Spleen (tissue), 7 donors: ENCODE measurements around the gene YTHDC1.

Experiments
- POLR2A ChIP-seq, 3 donors: fragments of 450-650 bp; IDR thresholded peaks; one replicate each; pipeline ENCODE4 v1.5.1; 2017; ENCODE audit warnings: antibody characterized with exemption in 3 of 3, mild to moderate bottlenecking in 1 of 3
- TF ChIP-seq, protein P1 (sequence below), 11 experiments: fragments of 200-600 bp in 7 of 11; fragments of 450-650 bp in 4 of 11; sonication (generic) in 4 of 11; IDR thresholded peaks in 8 of 11; conservative IDR thresholded peaks in 3 of 11; 1 replicate in 7 of 11; 2 replicates in 4 of 11; pipeline versions ENCODE4 v1.4.0 to v1.8.0; 2016 to 2021; ENCODE audit warnings: antibody characterized with exemption in 11 of 11, inconsistent platforms in 4 of 11, mild to moderate bottlenecking in 1 of 11
- donor health status: DM: no; HTN: no; CAD: no; lungs with moderate emphysema.
- donor health status: DM: no; HTN: no; CAD: no.
- donor health status: DM: no; HTN: no; CAD: no.

DNA sequence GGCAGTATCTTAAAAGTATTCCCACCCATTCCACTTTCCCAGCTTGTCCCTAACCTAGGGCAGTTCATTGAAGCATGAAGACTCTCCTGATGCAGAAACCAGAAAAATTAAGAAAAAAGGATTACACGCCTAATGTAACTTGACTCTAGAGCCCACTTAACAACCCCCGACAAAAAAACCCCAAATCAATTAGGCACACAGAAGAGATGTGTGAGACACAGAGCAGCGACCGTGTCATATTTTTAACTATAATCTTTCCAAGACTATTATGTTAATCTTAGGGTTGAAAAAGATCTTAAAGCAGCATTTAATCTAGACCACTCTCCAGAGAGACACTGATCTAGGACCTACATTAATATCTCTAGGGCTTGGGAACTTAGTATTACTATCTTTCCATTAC is 1.3 kb downstream of the YTHDC1 start:
- TF ChIP-seq, protein P1, sequence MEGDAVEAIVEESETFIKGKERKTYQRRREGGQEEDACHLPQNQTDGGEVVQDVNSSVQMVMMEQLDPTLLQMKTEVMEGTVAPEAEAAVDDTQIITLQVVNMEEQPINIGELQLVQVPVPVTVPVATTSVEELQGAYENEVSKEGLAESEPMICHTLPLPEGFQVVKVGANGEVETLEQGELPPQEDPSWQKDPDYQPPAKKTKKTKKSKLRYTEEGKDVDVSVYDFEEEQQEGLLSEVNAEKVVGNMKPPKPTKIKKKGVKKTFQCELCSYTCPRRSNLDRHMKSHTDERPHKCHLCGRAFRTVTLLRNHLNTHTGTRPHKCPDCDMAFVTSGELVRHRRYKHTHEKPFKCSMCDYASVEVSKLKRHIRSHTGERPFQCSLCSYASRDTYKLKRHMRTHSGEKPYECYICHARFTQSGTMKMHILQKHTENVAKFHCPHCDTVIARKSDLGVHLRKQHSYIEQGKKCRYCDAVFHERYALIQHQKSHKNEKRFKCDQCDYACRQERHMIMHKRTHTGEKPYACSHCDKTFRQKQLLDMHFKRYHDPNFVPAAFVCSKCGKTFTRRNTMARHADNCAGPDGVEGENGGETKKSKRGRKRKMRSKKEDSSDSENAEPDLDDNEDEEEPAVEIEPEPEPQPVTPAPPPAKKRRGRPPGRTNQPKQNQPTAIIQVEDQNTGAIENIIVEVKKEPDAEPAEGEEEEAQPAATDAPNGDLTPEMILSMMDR (IDR thresholded peaks at IDR 0.05 in 8 of 11, conservative IDR thresholded peaks at IDR 0.05 in 3 of 11), result no peak
- TF ChIP-seq POLR2A (IDR thresholded peaks at IDR 0.05), result no peak
